Skeletal muscle cell (primary cell): ENCODE data around the gene MYH10.
A peak's percentile ranks its signal among the peaks of the same experiment; 100 is the strongest.

Experiments
- DNase-seq: peaks from one replicate; pipeline ENCODE4 v3.0.0-alpha.2; 2010; ENCODE audit warnings: low read depth
- H3K4me3 ChIP-seq: 2 replicates; pipeline ENCODE4 v1.5.1; 2011; ENCODE audit warnings: low read depth, mild to moderate bottlenecking, control low read depth, low read length, moderate library complexity

The MYH10 gene

DNA sequence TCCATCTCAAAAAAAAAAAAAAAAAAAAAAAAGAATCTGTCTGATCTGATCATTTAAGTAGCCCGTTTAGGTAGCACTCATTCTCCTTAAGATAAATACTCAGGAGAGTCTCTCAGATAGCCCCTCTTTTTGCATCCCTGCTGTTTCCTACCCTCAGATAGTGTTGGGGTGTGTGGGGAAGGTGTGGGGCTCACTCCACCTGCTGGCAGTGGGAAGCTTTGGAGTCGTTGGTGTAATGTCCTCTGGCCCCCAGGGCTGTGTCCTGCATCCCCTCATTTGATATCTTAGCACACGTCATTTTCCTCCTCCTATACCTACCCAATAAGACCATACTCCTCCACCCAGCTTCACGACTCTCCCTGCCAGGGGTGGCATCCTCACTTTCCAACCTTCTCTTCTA, 20.5 kb upstream of the MYH10 start:
- H3K4me3 ChIP-seq, result no peak overlapping the region
- DNase-seq, result no peak

DNA sequence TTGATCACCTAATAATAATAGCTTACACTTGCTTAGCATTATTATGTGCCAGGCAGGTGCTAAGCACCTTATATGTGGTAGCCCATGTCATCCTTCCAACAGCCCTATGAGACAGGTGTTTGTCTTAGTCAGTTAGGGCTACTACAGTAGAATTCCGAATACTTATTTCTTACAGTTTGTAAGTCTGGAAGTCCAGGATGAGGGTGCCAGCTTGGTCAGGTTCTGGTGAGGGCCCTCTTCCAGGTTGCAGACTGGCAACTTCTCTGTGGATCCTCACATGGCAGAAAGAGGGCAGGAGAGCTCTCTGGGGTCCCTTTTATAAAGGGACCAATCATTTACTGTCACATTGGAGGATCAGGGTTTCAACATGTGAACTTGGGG, 19.6 kb upstream of the MYH10 start:
- no peak for DNase-seq
- no peak overlapping the region for H3K4me3 ChIP-seq

DNA sequence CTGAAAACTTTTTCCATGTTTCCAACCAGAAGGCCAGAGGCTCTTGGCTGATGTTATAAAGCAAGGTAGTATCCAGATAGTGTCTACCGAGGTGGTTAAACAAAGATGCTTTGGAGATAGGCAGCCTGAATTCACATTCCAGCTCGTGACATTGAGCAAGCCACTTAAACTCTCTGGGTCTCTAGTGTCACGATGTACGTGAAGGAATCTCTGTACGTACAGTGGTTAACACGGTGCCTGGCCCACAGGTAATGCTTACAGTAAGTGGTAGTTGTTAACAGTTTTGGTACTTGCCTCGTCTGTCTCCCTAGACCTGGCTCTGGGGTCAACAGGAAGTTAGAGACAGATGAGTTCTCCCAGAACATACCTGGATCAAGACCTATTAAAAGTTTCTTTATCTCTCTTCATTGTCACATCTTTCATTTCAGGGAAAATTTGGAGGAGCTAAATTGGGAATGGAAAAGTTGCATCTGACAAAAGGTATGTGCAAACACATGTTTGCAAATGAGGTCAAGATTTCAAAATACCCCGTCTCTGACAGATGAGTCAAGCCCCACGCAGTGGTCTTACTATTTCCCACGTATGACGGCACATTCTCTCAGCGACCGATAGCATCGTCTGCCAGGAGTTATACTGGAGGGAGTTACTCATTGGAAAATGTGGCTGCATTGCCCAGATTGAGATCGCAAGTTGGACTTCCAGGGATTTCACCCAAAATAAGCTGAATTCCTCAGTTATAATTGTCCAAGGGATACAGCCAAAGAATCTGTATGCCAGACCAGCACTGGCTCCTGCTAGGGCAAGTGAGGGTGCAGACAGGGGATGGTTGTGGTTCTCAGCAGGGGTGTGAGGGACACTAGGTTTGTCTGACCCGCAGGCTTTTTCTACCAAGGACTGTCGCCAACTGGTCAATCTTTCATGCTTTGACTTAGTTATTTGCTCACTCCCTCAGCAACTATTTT, 18.9 kb upstream of the MYH10 start:
- peak; percentile 80 for DNase-seq
- H3K4me3 ChIP-seq, result no peak overlapping the region

DNA sequence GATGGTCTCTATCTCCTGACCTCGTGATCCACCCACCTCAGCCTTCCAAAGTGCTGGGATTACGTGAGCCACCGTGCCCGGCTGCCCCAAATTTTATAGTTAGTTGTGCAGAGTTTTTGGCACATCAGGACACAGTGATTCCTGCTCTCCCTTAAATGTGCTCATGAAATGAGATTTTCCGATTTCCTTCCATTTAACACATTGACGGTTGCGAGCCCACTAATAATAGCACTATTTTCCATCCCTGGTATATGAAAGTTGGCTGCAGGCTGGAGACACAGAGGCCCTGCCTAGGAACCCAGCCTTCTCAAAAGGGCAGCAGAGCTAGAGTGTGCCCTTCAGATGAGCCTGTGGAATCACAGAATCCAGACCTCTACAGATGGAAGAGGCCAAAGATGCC, 17.4 kb upstream of the MYH10 start:
- DNase-seq, result no peak

DNA sequence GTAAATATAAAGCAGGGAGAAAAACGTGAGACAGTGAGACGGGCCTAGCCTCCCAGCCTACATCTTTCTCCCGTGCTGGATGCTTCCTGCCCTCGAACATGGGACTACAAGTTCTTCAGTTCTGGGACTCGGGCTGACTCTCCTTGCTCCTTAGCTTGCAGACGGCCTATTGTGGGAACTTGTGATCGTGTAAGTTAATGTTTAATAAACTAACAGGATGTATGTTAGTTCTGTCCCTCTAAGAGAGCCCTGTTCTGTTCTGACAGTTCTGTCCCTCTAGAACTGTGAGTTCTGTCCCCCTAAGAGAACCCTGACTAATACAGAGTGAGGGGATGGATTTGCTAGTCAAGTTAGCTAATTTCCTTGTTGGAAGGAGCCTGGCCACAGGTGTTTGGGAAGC, 16.7 kb upstream of the MYH10 start:
- H3K4me3 ChIP-seq, result no peak overlapping the region
- no peak for DNase-seq

More for the DNA sequence above, 17.4 kb upstream of the MYH10 start:
- H3K4me3 ChIP-seq, result no peak overlapping the region

DNA sequence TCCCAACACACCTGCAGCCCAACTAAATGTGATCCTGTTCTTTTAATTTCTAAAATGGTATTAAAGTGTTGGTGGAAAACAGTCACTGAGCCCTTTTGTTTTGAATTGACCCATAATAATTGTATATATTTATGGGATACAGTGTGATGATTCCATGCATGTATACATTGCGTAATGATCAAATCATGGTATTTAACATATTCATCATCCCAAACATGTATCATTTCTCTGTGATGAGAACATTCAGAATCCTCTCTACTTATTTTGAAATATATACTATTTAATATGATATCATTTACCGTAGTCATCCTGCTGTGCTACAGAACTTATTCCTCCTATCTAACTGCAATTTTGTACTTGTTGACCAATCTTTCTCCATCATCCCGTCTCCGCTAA, 14.0 kb upstream of the MYH10 start:
- no peak for DNase-seq
- no peak overlapping the region for H3K4me3 ChIP-seq

DNA sequence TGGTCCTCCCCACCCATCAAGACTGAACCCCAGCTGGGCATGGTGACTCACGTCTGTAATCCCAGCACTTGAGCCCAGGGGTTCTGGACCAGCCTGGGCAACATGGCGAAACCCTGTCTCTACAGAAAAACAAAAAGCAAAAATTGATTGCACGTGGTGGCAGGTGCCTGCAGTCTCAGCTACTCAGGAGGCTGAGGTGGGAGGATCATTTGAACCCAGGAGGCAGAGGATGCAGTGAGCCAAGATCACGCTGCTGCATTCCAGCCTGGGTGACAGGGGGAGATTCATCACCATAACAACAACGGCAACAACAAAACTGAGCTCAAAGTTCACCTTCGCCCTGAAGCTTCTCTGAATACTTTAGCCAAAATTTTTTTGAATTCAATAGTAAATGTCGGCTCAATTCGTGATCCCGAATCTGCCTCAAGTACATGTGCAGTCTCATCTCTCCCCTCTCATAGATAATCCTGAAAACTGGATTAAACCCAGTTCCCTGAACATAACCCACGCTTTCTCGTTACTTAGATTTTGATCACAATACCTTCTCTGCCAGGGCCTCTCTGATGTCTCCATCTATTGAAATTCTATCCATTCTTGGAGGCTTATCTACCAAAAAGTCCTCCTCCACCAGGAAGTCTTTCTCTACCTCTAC, 13.5 kb upstream of the MYH10 start:
- no peak for DNase-seq

DNA sequence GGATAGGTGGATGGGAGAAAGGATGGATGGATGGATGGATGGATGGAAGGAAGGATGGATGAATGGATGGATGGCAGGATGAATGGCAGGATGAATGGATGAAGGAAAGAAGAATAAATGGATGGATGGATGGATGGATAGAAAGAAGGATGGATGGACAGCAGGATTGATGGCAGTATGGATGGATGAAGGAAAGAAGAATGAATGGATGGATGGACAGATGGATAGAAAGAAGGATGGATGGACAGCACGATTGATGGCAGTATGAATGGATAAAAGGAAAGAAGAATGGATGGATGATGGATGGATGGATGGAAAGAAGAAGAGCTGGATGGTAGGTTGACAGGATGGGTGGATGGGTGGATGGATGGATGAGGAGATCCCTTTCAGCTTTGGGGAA, 9.2 kb upstream of the MYH10 start:
- no peak for DNase-seq
- no peak overlapping the region for H3K4me3 ChIP-seq

More for the DNA sequence above, 13.5 kb upstream of the MYH10 start:
- no peak overlapping the region for H3K4me3 ChIP-seq

DNA sequence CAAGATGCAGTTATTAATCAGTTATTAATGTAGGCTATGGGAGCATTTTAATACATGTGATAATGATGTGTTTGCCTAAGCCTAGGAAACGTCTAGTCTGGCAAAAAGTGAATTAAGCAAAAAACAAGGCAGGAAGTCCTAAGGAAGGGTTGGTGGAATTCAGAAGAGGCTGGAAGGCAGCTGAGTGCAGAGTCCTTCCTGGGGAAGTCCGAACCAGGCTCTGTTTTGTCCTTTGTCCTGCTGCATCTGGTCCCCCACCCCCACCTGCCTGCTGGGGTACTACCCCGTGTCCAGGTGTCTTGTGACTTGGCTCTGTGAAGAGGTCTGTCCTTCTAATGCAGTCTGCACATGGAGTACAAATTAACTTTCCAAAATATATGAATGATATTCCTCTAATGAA, 1.5 kb upstream of the MYH10 start:
- H3K4me3 ChIP-seq, result no peak overlapping the region
- no peak for DNase-seq

DNA sequence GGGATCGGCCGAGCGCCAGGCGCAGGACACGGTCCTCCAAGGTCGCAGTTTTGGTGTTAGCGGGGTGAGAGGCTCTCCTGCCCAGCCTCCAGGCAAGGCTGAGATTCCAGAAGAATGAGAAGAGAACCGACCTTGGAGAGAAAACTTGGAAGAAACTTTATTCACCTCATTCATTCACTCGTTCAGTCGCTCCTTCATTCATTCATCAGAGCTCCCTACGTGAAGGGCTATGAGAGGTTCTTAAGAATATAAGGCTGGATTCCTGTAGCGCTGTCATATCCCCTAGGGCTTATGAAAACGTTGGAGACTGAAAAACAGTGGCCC, 991 bp upstream of the MYH10 start:
- DNase-seq, result no peak
- H3K4me3 ChIP-seq, result peak overlapping the region; percentile 93

DNA sequence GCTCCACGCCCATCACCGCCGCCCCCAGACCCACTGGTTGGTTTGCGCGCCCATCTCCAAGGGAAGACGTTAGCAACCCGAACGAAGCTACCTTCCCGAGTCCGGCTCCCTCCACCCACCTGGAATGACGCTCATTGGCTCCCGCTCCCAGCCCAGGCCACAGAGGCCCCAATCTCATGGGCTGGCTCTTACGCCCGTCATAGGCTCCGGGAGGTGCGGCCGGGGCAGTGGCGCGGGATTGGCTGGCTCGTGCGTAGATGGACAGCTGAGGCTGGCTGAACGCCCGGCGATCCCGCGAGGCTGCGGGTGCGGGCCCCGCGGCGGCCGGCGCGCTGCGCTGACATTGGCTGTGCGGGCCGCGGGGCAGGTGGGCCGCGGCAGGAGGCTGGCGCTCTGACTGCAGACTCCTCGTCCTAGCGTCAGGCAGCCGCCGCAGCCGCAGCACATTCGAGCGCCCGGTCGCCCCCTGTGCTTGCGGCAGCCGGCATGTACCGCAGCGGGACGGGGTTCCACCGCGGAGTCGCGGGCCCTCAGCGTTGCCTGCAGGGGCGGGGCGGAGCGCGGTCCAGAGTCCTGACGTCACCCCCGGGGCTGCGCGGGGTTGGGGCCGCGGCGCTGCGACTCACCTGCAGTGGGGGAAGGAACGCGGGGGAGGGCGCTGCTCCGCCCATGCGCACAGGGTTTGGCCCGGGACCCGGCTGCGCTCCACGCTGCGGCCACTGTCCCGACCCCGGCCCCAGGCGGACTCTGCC, 453 bp upstream of the MYH10 start:
- H3K4me3 ChIP-seq, result peak overlapping the region; percentile 93
- peak; percentile 100 for DNase-seq

DNA sequence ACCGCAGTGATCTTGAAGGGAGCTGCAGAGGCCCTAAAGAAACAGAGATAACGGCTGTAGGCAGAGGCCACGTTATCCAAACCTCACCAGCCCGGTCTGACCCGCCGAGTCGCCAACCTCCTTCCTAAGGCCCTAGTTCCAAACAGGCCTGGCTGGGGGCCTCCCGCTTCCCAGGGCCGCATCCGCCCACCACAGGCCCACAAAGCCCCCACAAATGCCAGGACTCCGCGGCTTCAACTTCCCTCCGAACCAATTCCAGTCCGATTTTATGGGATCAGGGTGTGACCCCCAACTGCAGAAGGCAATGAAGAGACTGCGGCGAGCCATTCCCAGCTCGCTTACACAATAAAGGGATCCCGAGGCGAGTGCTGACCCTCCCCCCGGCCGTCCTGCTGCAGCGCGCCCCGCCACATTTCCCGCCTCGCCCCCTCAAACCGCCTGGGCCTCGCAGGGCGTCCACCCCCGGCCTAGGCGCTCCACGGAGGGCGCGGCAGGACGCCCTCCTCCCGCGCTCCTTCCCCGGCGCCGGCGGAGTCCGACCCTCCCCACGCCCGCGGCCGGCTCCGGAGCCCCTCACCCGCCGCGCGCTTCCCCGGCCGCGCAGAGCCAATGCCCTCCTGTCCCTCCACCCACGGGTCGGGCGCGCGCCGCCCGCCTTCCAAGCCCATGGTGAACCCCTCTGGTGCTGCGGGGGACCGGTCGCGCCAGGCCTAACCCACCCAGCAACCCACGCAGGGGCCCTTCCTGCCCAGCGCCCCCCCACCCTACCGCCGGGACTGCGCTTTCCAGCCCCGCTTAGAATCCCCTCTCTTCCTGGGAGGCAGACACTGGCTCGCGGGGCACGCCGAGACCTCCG, 926 bp downstream of the MYH10 start:
- peak overlapping the region; percentile 93 for H3K4me3 ChIP-seq
- DNase-seq, result no peak

DNA sequence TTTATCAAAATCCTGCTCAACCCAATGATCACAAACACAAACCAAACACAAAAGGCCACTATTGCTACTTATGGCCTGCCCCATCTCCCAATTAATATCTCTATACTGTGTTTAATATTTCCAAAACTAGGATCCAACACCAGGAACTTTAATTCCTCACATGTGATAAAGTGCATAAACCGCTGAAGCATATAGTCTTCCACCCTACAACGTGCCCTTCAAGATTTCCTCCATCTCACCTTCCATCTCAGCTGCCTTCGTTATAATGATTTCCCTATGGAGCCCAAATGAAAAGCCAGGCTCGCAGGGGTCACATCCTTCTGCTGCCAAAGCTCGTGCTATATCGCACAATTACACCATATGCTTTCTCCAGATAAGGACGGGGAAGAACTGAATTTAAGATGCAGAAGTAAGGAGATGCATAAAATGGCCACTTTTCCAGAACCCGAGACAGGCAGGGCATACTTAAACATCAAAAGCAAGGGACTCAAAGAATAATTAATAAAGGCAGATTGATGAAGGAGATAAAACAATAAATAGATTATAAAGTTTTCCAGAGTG, 1.8 kb downstream of the MYH10 start:
- no peak for DNase-seq
- H3K4me3 ChIP-seq, result peak overlapping the region; percentile 93

DNA sequence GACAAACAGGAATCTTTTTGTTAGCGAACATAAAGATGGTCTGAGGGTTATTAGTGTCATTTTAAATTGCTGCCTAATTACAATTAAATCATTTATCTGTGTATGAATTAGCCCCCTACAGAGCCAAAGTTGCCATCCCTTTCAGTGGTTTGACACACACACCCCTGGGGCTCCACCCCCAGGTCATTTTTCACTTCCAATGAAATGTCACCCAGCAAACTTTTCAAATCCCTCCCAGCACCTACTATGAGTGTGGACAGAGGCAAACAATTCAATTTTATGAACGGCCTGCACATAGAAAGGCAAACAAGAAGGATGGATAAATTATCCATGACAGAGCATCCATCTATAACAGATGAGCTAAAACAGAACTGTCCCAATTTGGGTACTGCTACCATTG, 2.4 kb downstream of the MYH10 start:
- no peak for DNase-seq
- no peak overlapping the region for H3K4me3 ChIP-seq

DNA sequence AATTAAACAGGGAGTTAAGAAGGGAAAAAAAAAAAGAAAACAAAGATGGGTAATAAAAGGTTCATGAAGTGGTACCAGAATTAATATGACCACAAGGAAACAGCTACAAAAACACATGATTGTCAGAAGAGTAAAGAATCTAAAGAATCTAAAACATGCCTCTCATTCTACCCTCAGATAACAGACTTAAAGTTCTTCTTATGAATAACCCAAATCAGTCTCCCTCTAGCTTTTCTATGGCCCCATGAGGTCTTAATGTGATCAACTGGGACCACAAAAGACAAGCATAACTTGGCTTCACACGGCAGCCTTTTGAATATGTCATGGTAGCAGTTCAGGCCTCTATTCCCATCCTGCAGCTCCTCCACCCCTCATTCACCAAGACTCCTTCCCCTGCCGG, 6.9 kb downstream of the MYH10 start:
- H3K4me3 ChIP-seq, result no peak overlapping the region
- no peak for DNase-seq

DNA sequence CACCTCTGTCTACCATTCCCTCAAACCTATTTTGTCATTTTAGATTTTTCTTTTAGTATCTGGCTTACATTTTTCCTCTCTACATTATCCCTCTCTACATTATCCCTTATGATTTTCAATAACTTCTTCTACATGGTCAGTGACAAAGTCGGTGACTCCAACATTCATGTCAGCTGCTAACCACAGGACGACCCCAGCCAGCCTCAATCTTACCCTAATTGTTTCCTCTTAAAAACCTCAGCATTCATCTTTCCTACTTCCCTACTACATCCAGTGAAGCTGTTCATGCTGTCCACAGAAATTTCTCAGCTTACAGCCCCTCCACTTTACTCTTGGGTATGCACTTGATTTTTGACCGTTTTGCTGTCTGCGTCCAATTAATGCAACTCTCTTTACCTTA, 8.3 kb downstream of the MYH10 start:
- no peak for DNase-seq
- H3K4me3 ChIP-seq, result no peak overlapping the region

DNA sequence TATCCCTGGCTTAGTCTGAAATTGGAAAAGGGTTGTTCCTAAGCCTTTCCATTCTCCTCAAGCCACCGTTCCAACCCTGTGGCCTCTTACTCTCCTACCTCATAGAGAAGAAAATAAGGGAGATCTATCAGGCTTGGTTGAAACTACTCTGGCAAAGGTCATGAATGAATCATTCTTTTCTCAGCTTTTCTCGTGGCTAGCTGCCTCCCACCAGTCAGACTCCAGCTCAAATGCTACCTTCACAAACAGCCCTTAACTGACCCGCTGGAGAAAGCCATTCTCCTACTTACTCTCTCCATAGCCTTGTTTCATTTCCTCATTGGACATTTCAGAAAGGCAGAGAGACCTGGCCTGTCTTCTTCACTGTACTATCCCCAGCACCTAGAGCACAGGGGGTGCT, 8.9 kb downstream of the MYH10 start:
- DNase-seq, result no peak
- no peak overlapping the region for H3K4me3 ChIP-seq

DNA sequence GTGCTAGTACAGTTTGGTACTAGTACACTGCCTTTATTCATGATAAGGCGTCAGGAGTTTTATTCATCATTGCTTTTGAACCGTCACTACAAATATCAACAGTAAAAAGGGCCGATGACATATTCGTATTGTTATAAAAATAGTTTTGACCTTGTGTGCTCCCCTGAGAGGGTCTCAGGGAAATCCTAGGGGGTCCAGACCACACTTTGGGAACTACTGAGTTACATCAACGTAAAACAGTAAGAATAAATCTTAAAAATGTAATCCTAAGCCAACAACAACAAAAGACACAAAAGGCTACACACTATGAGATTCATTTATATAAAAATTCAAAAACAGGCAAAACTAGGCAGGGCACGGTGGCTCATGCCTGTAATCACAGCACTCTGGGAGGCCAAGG, 11.2 kb downstream of the MYH10 start:
- H3K4me3 ChIP-seq, result no peak overlapping the region
- DNase-seq, result no peak

DNA sequence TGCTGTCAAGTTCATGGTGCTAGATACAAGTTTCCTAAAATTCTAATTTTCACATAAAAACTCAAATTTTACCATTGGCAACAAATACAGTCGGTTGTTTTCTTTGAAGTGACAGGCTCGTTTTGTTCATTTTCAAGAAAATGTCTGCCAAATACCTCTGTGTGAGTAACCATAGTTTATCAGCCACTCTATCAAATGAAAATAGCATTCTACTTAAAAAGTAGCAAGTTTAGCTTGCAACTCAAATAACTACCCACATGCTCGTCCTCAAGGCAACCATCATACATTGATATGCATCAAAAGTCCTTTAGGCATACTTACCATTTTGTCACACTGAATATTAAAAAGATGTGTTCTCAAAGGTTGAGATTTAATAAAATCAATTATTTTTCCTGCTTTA, 11.7 kb downstream of the MYH10 start:
- H3K4me3 ChIP-seq, result no peak overlapping the region
- no peak for DNase-seq
